ENCODE results near the gene PALLD. TPM values are rescaled to one million over a fixed set of nuclear protein-coding genes. Genes with fewer than 3 reads are reported as not detected.
A peak's percentile ranks its signal among the peaks of the same experiment; 100 is the strongest.

Gene PALLD
- polyA plus RNA-seq, 1 donor (not counting 4 experiments of a cell fraction or from before 2014, with no cell fraction given), result 136 TPM

DNA sequence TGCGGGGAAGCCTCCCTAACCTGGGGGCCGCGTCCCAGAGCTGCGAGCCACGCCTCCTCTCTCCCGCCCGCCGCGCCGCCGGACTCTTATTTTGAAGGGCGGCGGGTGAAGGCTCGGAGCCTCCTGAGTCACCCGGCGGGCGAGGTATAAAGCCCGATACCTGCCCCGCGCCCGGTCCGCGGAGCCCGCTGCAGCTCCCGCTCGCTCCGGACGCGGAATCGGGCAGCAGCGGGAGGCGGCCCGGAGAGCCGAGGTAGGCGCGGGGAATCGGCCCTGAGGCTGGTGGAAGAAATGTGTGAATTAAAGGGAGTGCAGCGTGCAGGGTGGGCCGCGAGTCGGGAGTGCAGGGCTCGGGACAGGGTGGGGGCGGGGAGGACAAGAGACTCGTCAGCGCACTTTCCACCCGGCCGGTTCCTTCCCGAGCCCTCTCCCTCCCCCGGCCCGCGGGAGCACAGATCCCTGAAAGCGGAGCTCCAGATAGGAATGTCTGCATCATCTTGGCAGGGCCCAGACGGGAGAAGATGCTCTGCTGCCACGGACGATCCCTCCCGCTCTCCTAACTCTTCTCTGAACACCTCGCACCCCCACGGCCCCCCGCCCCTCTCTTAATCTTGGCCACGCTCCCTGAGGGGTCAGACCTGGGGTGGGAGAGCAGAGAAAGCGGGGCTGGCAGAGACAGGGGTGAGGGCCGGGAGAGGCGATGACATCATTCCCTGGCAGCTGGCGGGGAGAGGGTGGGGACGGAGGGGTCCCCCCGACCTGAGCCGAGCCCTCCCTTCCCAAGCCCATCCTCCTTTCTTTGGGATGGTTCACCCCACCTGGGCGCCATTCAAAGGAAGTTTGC lies 335.3 kb downstream of the PALLD start:
- dilution Hi-C loops (cut with MboI; ENCODE audit: extremely low pct_ligation_motif_present, low sequenced_read_pairs), result no loop called here
- H3K4me1 ChIP-seq (ENCODE audit: control insufficient read depth, extremely low read depth, insufficient read depth, low read length), result peaks cover 43% of the 10 kb centered on the region
- peak overlapping the region; percentile 87 for H2AFZ ChIP-seq (ENCODE audit: control insufficient read depth, low read length)
- peaks cover 2% of the 10 kb centered on the region for H3K9me1 ChIP-seq (ENCODE audit: control insufficient read depth, extremely low read depth, insufficient read depth, low read length)
- no peaks in the 10 kb centered on the region for H3K27me3 ChIP-seq (ENCODE audit: control insufficient read depth, extremely low read depth, insufficient read depth, low read length)
- H3K9ac ChIP-seq (ENCODE audit: control insufficient read depth, extremely low read depth, insufficient read depth, low read length), result peak overlapping the region; percentile 96
- no peak for FAIRE-seq
- H3K36me3 ChIP-seq (ENCODE audit: control insufficient read depth in 2 of 2, extremely low read depth in 1 of 2, insufficient read depth in 2 of 2, low read length in 2 of 2), result peaks cover 2 to 15% of the 10 kb centered on the region in 2 experiments
- DNase-seq (ENCODE audit: low read depth, low spot score), result no peak
- peak overlapping the region; percentile 77 to 95 (median 82) for H3K4me3 ChIP-seq (ENCODE audit: control insufficient read depth in 2 of 3, extremely low read depth in 1 of 3, insufficient read depth in 2 of 3, low read depth in 1 of 3, low read length in 3 of 3)
- no peaks in the 10 kb centered on the region for H3K9me3 ChIP-seq (ENCODE audit: control insufficient read depth, low read depth, low read length)
- H3K4me2 ChIP-seq (ENCODE audit: control insufficient read depth, extremely low read depth, insufficient read depth, low read depth, low read length), result peak overlapping the region; percentile 94
- TF ChIP-seq EZH2 (IDR thresholded peaks at IDR 0.05; ENCODE audit: low read length), result no peak
- TF ChIP-seq, protein P1, sequence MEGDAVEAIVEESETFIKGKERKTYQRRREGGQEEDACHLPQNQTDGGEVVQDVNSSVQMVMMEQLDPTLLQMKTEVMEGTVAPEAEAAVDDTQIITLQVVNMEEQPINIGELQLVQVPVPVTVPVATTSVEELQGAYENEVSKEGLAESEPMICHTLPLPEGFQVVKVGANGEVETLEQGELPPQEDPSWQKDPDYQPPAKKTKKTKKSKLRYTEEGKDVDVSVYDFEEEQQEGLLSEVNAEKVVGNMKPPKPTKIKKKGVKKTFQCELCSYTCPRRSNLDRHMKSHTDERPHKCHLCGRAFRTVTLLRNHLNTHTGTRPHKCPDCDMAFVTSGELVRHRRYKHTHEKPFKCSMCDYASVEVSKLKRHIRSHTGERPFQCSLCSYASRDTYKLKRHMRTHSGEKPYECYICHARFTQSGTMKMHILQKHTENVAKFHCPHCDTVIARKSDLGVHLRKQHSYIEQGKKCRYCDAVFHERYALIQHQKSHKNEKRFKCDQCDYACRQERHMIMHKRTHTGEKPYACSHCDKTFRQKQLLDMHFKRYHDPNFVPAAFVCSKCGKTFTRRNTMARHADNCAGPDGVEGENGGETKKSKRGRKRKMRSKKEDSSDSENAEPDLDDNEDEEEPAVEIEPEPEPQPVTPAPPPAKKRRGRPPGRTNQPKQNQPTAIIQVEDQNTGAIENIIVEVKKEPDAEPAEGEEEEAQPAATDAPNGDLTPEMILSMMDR (optimal IDR thresholded peaks at IDR 0.05 in 1 of 3, IDR thresholded peaks at IDR 0.05 in 1 of 3, conservative IDR thresholded peaks at IDR 0.05 in 1 of 3; ENCODE audit: extremely low read depth in 1 of 3, insufficient read depth in 2 of 3, low read length in 3 of 3), result no peak
- peaks cover 52% of the 10 kb centered on the region for H3K79me2 ChIP-seq (ENCODE audit: control insufficient read depth, insufficient read depth, low read length)
- H4K20me1 ChIP-seq (ENCODE audit: control insufficient read depth, extremely low read depth, insufficient read depth, low read length), result peaks cover 5% of the 10 kb centered on the region
- H3K27ac ChIP-seq (ENCODE audit: control insufficient read depth, insufficient read depth, low read length), result peak overlapping the region; percentile 92

DNA sequence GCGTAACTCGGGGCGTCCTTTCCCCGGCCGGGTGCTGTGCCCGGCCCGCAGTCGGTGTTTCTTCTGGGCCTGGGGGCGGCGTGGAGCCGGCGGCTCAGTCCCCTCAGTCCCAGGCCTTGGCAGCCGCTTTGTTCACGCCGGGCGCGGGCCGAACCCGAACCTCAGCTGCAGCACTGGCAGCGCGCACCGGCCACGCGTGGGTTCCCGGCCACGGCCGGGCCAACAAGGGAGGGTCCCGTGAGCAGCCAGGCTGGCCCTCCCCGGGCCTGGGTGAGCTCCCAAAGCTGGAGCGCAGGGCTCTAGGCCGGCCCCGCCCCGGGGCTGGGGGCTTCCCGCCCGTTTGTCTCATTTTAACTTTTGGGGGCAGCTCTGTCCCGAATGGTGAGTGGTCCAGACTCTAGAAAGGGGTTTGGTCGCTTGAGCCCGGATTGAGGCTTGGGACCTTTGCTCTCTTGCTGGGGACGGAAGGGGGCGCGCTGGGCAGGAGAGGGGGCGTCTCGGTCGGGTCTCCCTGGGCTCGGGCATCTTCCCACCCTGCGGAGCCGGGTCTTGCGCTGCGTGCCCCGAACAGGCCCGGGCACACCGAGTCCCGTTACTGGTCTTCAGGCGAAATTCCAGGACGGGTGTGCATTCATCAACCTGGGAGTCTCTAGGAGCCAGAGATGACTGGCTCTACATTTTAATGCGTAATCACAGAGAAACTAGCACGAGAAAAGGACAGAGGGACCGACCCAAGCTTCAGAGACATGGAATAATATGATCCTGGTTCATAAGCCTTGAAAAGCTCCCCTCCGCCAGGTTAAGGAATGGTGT lies 336.1 kb downstream of the PALLD start:
- FAIRE-seq (no peak), DNase-seq (ENCODE audit: low read depth, low spot score) (no peak)
- no peak for TF ChIP-seq EZH2 (IDR thresholded peaks at IDR 0.05; ENCODE audit: low read length)
- TF ChIP-seq, protein P1 (optimal IDR thresholded peaks at IDR 0.05 in 1 of 3, IDR thresholded peaks at IDR 0.05 in 1 of 3, conservative IDR thresholded peaks at IDR 0.05 in 1 of 3; ENCODE audit: extremely low read depth in 1 of 3, insufficient read depth in 2 of 3, low read length in 3 of 3), result peak in 2 of 3 experiments; percentile 3 to 50
- Histone ChIP-seq H4K20me1 (ENCODE audit: control insufficient read depth, extremely low read depth, insufficient read depth, low read length) (peaks cover 5% of the 10 kb centered on the region), H3K9ac (ENCODE audit: control insufficient read depth, extremely low read depth, insufficient read depth, low read length) (peak overlapping the region; percentile 96), H3K36me3 (ENCODE audit: control insufficient read depth in 2 of 2, extremely low read depth in 1 of 2, insufficient read depth in 2 of 2, low read length in 2 of 2) (peaks cover 9 to 22% of the 10 kb centered on the region in 2 experiments), H3K9me1 (ENCODE audit: control insufficient read depth, extremely low read depth, insufficient read depth, low read length) (peaks cover 2% of the 10 kb centered on the region), H3K4me1 (ENCODE audit: control insufficient read depth, extremely low read depth, insufficient read depth, low read length) (peaks cover 43% of the 10 kb centered on the region), H3K27ac (ENCODE audit: control insufficient read depth, insufficient read depth, low read length) (peak overlapping the region; percentile 92), H3K4me3 (ENCODE audit: control insufficient read depth in 2 of 3, extremely low read depth in 1 of 3, insufficient read depth in 2 of 3, low read depth in 1 of 3, low read length in 3 of 3) (peak overlapping the region; percentile 77 to 95 (median 82)), H2AFZ (ENCODE audit: control insufficient read depth, low read length) (no peak overlapping the region), H3K27me3 (ENCODE audit: control insufficient read depth, extremely low read depth, insufficient read depth, low read length) (no peaks in the 10 kb centered on the region), H3K9me3 (ENCODE audit: control insufficient read depth, low read depth, low read length) (no peaks in the 10 kb centered on the region), H3K79me2 (ENCODE audit: control insufficient read depth, insufficient read depth, low read length) (peaks cover 60% of the 10 kb centered on the region), H3K4me2 (ENCODE audit: control insufficient read depth, extremely low read depth, insufficient read depth, low read depth, low read length) (peak overlapping the region; percentile 94)
- dilution Hi-C loops (cut with MboI; ENCODE audit: extremely low pct_ligation_motif_present, low sequenced_read_pairs), result no loop called here

Data from keratinocyte (primary cell).